Measurements from ENCODE around the gene ITGA11.

ITGA11 gene

GRCh38 chr15:68307131-68307928 lies 124.6 kb downstream of the ITGA11 start:
- DNase-seq, result no peak

GRCh38 chr15:68305420-68305871 lies 126.5 kb downstream of the ITGA11 start:
- DNase-seq, result no peak

DNA sequence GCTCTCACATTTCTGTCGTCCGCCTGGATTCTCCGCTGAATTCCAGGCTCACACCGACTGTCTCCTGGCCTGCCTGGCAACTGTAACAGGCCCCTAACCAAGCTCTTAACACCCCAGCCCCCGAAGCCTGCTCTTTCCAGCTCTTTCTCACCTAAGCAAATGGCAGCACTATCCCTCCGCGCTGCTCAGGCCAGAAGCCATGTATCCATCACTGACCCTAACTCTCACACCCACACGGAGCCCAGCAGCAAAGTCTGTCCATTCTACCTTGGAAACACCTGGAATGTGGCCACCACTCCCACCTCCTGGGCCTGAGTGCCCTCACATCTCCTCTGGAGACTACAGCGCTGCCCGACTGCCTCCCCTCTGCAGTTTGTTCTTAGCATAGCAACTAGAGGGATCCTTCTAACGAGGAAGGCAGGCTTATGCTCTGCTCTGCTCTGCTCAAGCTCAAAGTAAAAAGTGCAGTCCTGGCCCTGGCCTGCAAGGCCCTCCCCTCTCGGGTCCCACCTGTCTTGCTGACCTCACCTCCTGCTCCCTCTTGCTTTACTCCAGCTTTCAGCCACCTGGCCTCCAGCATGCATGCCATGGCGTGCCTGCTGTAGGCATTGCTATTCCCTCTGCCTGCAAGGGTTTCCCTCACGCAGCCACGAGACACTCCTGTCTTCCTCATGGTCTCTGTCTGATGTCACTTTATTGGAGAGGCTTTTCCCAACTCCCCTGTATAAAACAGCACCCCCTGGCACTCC lies 127.2 kb downstream of the ITGA11 start:
- DNase-seq, result no peak

GRCh38 chr15:68303560-68304436 lies 128.2 kb downstream of the ITGA11 start:
- DNase-seq, result no peak

GRCh38 chr15:68303134-68303533 lies 128.8 kb downstream of the ITGA11 start:
- DNase-seq, result no peak

DNA sequence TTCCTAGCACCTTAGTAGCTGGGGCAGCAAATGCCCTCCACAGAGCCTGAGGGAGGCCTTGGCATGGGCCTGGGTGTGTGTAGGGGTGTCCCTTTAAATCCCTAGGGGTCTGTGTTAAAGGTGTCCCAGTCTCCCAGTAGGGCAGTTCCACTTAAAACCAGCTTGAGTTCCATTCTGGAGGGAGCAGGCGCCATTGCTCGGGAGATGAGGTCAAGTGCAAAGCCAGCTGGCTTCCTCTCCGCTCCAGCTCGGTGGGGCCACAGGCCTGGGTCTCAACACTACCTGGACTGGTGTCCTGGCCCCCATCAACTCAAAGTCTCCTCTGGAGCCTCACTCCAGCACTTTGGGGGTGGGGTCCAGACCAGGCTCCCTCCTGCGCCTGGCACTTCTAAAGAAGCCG lies 129.2 kb downstream of the ITGA11 start:
- no peak for DNase-seq

DNA sequence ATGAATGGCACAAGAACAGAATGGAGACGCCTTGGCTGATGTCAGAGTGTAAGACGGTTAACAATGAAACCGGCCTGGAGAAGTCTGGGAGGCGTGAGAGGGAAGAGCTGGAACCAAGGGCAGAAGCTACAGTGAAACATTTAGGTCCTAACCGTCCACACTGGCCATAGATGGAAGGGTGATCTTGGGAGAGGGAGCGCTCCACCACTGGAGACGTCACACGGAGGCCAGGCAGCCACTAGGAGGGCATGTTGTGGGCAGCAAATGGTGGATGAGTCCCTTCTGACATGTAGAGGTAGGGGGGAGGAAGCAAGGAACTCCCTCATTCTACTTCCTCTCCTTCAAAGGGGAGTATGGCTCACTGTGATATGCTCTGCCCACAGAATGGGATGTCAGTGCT lies 130.7 kb downstream of the ITGA11 start:
- DNase-seq, result no peak

- DNase-seq, result no peak
Measured at GRCh38 chr15:68300115-68300940, 131.6 kb downstream of the ITGA11 start.

- DNase-seq, result no peak
Measured at GRCh38 chr15:68299436-68299835, 132.5 kb downstream of the ITGA11 start.

- no peak for DNase-seq
Measured at GRCh38 chr15:68298882-68299381, 133.0 kb downstream of the ITGA11 start.

GRCh38 chr15:68298336-68298735 lies 133.6 kb downstream of the ITGA11 start:
- no peak for DNase-seq

DNA sequence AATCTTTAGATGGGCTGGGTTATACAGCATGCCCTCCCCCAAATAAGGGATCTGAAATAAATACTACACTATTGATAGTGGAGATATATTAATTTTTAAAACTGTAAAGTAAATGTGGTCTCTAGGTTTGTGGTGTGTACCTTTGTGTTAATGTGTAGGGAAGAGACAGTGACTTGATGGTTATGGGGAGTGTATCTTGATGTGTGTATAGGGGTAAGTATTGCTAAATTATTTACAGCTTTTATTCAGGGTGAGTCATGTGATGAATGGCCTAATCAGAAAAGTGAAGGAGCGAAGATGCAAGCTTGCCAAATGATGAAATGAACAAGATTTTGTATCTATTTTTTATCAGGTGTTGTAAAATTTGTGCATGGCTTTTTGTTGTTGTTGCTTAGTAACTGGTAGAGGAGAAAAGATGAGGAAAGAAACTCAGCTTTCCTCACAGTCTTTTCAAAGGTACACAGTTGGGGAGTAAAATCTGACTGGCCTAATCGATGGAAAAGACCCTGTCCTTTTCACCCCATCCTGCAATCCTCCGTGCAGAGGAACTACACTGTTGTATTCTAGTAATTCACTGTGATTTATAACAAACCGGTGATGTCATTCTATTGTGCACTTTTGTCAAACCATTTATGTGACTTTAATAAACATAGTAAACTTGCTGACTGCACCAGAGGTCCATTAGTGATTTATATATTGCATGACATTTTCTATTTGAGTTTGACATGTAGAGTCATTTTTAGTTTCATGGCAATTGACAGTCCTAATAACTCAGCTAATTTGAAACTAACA lies 136.8 kb downstream of the ITGA11 start:
- DNase-seq, result no peak

- DNase-seq, result no peak
Measured at GRCh38 chr15:68292967-68293366, 139.0 kb downstream of the ITGA11 start.

DNA sequence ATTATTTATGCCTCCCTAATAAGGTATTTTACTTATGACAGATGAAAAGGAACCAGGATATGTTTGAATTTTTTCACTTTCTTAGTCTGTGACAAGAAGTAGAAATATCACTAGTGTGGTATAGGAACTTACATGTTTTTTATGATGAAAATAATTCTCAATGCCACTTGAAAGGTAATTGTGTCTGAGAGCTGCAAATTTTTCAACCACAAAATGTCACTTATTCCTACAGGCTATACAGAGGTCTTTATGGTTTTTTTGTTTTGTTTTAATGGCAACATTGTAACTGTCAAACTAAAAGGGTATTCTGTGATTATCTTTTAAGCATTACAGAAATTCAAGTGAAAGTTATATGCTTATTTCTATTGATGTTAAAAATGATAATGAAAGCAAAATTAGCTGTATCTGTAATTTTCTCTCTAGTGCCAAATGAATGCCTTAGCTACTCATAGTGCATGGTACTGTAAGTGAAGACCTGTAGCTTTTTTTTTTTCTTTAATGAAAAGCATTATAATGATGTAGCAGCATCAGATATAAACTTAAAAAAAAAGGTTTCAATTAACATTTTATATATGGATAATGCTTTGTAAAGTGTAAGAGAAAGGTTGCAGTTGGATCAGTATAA lies 139.7 kb downstream of the ITGA11 start:
- no peak for DNase-seq

DNA sequence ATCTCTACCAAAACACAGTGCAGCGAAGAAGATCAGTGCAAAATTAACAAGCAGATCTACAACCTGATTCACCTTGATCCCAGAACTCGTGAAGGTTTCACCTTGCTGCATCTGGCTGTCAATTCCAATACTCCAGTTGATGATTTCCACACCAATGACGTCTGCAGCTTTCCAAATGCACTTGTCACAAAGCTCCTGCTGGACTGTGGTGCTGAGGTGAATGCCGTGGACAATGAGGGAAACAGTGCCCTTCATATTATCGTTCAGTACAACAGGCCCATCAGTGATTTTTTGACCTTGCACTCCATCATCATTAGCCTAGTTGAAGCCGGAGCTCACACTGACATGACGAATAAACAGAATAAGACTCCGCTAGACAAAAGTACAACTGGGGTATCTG lies 141.2 kb downstream of the ITGA11 start:
- no peak for DNase-seq

DNA sequence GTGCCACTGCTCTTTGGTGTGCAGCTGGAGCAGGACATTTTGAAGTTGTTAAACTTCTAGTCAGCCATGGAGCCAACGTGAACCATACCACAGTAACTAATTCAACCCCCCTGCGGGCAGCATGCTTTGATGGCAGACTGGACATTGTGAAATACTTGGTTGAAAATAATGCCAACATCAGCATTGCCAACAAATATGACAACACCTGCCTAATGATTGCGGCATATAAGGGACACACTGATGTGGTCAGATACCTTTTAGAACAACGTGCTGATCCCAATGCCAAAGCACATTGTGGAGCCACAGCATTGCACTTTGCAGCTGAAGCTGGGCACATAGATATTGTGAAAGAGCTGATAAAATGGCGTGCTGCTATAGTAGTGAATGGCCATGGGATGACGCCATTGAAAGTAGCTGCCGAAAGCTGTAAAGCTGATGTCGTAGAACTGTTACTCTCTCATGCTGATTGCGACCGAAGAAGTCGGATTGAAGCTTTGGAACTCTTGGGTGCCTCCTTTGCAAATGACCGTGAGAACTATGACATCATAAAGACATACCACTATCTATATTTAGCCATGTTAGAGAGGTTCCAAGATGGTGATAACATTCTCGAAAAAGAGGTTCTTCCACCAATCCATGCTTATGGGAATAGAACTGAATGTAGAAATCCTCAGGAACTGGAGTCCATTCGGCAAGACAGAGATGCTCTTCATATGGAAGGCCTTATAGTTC lies 142.2 kb downstream of the ITGA11 start:
- DNase-seq, result no peak

GRCh38 chr15:68289057-68289456 lies 142.9 kb downstream of the ITGA11 start:
- no peak for DNase-seq

GRCh38 chr15:68286256-68286655 lies 145.7 kb downstream of the ITGA11 start:
- no peak for DNase-seq

DNA sequence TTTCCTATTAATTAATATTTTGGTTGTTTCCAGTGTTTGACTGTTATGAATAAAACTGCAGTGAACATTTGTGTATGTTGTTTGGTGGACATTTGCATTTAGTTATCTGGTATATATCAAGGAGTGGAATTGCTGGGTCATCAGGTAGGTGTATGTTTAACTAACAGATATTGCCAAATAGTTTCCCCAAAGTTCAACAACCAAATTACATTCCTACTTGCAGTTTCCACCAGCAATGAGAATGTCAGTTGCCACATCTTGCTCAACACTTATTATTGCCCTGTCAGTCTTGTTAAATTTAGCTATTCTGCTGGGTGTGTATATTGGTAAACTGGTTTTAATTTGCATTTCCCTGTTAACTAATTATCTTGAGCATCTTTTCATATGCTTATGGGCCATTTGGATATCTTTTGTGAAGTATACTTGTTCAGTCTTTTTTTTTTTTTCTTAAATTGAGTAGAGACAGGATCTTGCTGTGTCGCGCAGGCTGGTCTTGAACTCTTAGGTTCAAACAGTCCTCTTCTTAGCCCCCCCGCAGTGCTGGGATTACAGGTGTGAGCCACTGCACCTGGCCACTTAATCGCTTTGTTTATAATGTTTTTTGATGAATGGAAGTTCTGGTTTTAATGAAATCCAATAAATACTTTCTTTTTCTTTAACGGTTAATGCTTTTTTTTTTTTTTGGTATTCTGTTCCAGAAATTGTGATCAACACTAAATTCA lies 146.5 kb downstream of the ITGA11 start:
- DNase-seq, result no peak
